GM19025 (cell line): Measurements from ENCODE around the gene ARHGAP25.
A peak's percentile ranks its signal among the peaks of the same experiment; 100 is the strongest.

Experiments
- ATAC-seq: cut with Tn5 transposase; IDR thresholded peaks from one replicate; pipeline ENCODE4 v1.9.1; 2021; ENCODE audit warnings: mild to moderate bottlenecking, low read depth, moderate library complexity; ENCODE audit not compliant: unreplicated experiment

ARHGAP25 gene

DNA sequence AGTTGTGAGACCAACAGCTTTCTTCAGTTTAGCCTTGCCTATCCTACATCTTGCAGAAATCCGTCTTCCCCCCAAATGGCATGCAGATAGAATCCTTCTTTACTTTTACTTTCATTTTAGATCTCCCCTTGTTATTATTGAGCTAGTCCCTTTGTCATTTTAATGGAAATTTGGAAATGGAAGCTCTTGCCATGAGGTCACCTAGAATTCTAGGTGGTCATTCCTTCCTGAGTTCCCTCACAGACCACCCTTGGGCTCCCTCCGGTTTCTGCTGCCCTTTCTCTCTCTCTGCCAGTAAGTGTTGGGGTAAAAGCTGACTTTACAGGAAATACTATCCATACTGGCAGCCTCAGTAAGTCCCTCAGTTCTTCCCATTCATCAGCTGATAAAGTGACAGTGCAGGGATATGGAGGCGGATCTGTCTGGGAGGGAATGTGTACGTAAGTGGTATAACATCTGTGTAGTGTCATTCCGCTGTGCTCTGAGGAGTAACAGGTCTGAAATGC lies 30.2 kb downstream of the ARHGAP25 start:
- ATAC-seq, result no peak

- ATAC-seq, result no peak
These were observed 31.2 kb downstream of the ARHGAP25 start for GRCh38 chr2:68765739-68766375.

DNA sequence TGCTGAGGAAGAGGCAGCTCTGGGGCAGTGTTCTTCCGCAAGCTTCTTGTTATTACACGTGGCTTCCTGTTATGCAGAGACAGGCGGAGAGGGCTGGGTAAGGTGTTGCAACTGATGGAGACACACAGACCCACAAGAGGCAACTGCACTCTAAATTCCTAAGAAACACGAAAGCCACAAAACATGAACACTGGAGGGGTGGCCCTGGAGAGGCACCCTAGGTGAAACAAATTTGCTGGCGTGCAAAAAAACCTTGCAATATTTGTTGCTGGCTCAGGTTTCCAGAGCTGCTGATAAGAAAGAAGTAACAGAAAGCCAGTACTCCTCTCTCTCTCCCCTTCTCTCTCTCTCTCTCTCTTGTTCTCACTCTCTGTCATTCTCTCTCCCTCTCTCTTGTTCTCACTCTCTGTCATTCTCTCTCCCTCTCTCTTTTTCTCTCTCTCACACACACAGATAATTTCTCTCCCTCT lies 31.8 kb downstream of the ARHGAP25 start:
- ATAC-seq, result peak; percentile 42

DNA sequence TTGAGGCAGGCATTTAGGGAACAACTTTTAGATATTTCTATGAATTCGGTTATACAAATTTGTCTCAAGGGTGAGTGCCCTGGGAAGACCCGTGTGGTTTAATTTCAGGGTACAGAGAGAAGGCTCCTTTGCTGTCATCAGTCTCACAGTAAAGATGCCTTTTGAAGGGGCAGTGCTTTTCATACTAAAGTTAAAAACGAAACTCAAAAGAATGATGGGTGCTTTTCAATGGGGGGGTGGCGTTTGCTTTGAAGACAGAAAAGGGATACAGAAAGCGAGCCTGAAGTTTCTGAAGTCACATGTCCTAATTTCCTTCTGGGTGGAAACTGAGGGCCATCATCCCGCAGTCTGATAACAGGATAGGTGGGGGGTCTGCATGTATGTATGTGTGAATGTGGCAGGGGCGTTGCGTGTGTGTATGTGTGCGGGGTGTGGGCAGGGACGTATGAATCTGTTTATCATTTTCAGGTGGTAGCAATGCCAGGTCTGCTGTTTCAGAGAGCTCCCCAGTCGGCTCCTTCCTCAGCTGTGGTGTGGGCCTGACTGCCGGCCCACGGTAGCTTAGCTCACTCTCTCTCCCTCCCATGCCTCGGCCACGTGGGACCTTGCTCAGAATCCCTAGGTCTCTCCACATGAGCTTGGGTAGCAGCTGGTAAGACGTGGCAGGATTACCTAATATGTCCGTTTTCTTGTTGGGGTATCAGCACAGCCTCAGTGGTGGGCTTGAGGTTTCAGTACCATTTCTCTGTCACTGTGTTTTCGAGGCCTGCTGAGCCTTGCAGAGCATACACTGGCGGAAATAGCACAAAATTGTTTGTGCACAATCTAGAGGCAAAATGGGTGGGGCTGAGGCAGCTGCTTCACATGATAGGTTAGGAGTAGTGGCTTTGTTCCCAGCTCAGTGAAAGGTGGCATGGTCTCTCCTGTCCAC lies 32.7 kb downstream of the ARHGAP25 start:
- no peak for ATAC-seq

DNA sequence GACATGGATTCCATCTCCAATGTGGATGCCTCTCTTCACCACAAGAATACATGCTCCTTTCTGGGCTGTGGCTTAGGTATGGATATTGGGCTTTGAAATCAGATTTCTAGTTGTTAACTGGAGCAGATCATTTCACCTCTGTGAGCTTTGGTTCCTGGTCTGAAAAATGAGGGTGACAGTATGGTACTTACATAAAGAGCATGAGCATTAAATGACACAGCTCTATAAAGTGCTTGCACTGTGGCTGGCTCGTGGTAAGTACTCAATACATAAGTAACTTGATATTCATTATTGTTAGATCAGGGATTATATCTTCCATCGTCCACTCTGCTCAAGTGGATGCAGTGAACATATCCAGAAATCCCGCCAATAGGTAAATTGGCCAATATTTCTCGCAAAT lies 33.4 kb downstream of the ARHGAP25 start:
- no peak for ATAC-seq

GRCh38 chr2:68768461-68768860 lies 33.9 kb downstream of the ARHGAP25 start:
- ATAC-seq, result no peak

- no peak for ATAC-seq
These were observed 34.3 kb downstream of the ARHGAP25 start for GRCh38 chr2:68768951-68769350.

- ATAC-seq, result no peak
These were observed 35.1 kb downstream of the ARHGAP25 start for GRCh38 chr2:68769586-68770270.

- ATAC-seq, result no peak
These were observed 35.9 kb downstream of the ARHGAP25 start for GRCh38 chr2:68770271-68771111.

- ATAC-seq, result no peak
These were observed 36.7 kb downstream of the ARHGAP25 start for GRCh38 chr2:68771211-68771751.

- no peak for ATAC-seq
These were observed 37.5 kb downstream of the ARHGAP25 start for GRCh38 chr2:68772109-68772508.

DNA sequence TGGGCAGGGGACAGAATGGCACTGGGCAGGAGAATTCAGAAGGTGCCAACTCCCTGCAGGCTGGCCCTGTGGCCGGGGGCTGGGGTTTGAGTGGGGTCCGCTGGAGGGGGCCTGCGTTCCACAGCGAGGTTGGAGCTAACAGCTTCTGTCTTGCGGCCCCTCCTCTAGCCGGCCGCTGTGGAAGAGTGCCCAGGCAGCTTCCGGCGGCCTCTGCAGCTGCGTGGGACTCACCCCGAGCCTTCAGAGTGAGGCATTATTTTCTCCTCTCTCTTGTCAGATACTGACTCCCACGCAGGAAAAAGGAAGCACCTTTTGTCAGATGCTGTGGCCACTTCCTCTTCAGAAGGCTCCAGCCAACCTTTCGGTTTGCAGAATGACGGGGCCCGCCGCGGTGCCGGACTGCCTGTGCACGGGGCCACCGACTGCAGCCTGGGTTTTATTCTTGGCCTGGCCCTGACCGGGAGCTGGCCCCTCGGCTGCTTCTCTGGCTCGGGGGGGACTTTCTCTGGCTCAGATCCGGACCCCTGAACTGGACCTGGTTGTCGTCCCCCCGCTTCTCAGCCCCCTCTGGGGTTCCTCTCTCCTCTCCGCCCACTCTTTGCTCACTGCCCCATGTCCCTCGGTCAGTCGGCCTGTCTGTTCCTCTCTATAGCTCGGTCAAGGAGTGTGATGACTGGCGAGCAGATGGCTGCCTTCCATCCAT lies 40.1 kb downstream of the ARHGAP25 start:
- peak; percentile 93 for ATAC-seq

DNA sequence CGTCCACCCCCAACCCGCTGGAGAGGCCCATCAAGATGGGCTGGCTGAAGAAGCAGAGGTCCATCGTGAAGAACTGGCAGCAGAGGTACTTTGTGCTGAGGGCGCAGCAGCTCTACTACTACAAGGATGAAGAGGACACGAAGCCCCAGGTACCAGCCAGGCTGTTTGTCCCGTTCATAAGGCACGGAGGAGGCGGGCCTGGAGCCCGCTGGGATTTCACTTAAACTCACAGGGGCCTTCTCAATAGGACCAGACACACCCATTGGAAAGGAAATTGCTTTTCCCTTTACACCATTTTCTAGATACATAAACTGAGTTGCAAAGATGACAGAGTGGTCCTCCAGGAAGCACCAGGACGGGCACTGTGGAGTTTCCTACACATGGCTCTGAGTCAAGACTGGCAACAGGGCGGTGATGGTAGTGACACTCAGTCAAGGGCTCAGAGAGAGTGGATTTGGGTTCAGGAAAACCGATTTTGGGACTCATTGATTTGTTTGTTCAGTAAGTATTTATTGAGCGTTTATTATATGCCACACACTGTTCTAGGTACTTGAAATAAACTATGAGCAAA lies 40.7 kb downstream of the ARHGAP25 start:
- no peak for ATAC-seq

DNA sequence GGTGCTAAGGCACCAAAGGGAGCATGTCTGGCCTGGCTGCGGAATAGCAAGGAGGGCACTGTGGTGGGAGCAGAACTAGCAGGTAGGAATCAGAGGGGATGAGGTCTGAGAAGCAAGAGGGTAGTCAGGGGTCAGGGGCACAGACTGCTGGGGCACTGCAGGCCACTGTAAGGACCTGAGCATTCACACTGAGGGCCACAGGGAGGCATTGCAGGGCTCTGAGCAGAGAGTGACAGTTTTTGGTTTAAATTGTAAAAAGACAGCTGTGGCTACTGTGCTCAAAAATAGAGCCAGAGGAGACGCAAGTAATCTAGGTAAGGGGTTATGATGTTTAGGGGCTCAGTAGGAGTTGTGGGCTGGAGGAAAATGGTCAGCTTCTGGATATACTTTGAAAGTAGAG lies 41.5 kb downstream of the ARHGAP25 start:
- no peak for ATAC-seq

GRCh38 chr2:68779595-68779994 lies 45.0 kb downstream of the ARHGAP25 start:
- no peak for ATAC-seq

DNA sequence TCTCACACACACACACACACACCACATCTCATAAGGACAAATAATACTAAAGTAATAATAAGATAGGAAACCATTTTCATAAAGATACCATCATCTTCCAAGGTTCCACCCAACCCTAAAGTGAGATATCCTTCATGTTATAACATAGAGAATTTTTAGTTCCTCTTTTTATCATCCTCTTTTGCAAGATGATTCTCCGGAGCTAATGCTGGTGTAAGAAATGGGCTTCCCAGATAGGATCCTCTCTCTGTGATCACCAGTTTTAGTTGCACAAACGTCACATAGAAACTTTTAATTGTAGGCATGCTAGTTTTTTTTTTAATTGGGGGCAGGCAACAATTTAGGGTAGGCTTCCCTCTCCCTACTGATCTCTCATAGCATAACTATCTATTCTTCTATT lies 49.6 kb downstream of the ARHGAP25 start:
- ATAC-seq, result no peak

DNA sequence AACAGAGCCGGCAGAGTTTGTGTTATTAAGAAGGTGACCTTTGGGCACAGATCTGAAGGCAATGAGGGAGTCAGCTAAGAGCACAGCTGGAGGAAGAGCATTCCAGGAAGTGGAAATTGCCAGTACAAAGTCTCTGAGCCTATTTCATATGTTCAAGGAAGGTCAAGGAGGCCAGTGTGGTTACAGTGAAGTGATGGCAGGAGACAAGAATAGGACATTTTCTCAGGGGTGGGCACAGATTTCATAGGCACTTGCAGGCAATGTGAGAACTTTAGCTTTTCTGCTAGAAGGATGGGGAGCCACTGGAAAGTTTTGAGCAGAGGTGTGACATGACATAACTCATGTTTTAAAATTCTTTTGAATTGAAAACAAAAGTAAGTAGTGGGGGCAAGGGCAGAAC lies 50.3 kb downstream of the ARHGAP25 start:
- ATAC-seq, result no peak

GRCh38 chr2:68787356-68787755 lies 52.7 kb downstream of the ARHGAP25 start:
- no peak for ATAC-seq

GRCh38 chr2:68789603-68790002 lies 55.0 kb downstream of the ARHGAP25 start:
- peak; percentile 99 for ATAC-seq
